Liver (tissue), 9 donors: ENCODE measurements around the gene RPH3AL. TPM values are rescaled to one million over a fixed set of nuclear protein-coding genes. Genes with fewer than 3 reads are reported as not detected.

Experiments
- DNase-seq: peaks from one replicate; pipeline ENCODE4 v3.0.0-alpha.2; 2017; ENCODE audit warnings: low spot score
- H3K27ac ChIP-seq, 2 donors: one replicate each; pipeline ENCODE4 v1.7.0; 2013; ENCODE audit warnings: inconsistent platforms in 2 of 2, low read length in 2 of 2, control low read depth in 1 of 2, low read depth in 1 of 2, mild to moderate bottlenecking in 1 of 2
- H3K27me3 ChIP-seq, 4 donors: one replicate each; pipeline versions ENCODE4 v1.6.1 to v1.7.0; 2013; ENCODE audit warnings: low read length in 3 of 4, inconsistent platforms in 1 of 4, mild to moderate bottlenecking in 1 of 4, moderate library complexity in 1 of 4; ENCODE audit not compliant: control insufficient read depth in 4 of 4, insufficient read depth in 4 of 4
- H3K36me3 ChIP-seq, 4 donors: one replicate each; pipeline versions ENCODE4 v1.6.1 to v1.7.0; 2013; ENCODE audit warnings: low read length in 3 of 4, mild to moderate bottlenecking in 3 of 4, low read depth in 1 of 4, moderate library complexity in 1 of 4; ENCODE audit not compliant: control insufficient read depth in 4 of 4, insufficient read depth in 3 of 4
- H3K4me1 ChIP-seq, 4 donors: one replicate each; pipeline versions ENCODE4 v1.6.1 to v1.7.0; 2013; ENCODE audit warnings: low read length in 3 of 4, mild to moderate bottlenecking in 3 of 4, moderate library complexity in 1 of 4; ENCODE audit not compliant: control insufficient read depth in 4 of 4, insufficient read depth in 4 of 4
- H3K4me3 ChIP-seq, 3 donors: one replicate each; pipeline versions ENCODE4 v1.6.1 to v1.7.0; 2013; ENCODE audit warnings: low read length in 3 of 3, control low read depth in 1 of 3, low read depth in 1 of 3, mild to moderate bottlenecking in 1 of 3
- H3K9ac ChIP-seq, 2 donors: one replicate each; pipeline ENCODE4 v1.7.0; 2013; ENCODE audit warnings: low read length in 2 of 2, mild to moderate bottlenecking in 2 of 2, moderate library complexity in 2 of 2, control low read depth in 1 of 2, low read depth in 1 of 2
- H3K9me3 ChIP-seq, 4 donors: one replicate each; pipeline versions ENCODE4 v1.6.1 to v1.7.0; 2013; ENCODE audit warnings: low read length in 3 of 4; ENCODE audit not compliant: control insufficient read depth in 4 of 4
- ATF3 ChIP-seq: IDR thresholded peaks from 2 replicates; pipeline ENCODE4 v1.6.1; 2016; ENCODE audit warnings: antibody characterized with exemption
- EGR1 ChIP-seq, 2 donors: IDR thresholded peaks; 2 replicates each; pipeline ENCODE4 v1.6.1; 2016 to 2018; ENCODE audit warnings: antibody characterized with exemption in 2 of 2, low read depth in 2 of 2
- FOXA1 ChIP-seq: IDR thresholded peaks from 2 replicates; pipeline ENCODE4 v1.6.1; 2016; ENCODE audit warnings: antibody characterized with exemption
- FOXA2 ChIP-seq: IDR thresholded peaks from 2 replicates; pipeline ENCODE4 v1.6.1; 2016; ENCODE audit warnings: antibody characterized with exemption
- GABPA ChIP-seq, 2 donors: IDR thresholded peaks in 1 of 2; conservative IDR thresholded peaks in 1 of 2; 2 replicates each; pipeline ENCODE4 v1.6.1; 2016; ENCODE audit warnings: antibody characterized with exemption in 2 of 2, mild to moderate bottlenecking in 1 of 2, moderate library complexity in 1 of 2
- HNF4A ChIP-seq, 2 donors: conservative IDR thresholded peaks; 2 replicates each; pipeline ENCODE4 v1.6.1; 2016; ENCODE audit warnings: antibody characterized with exemption in 2 of 2, mild to moderate bottlenecking in 2 of 2
- HNF4G ChIP-seq: IDR thresholded peaks from 2 replicates; pipeline ENCODE4 v1.6.1; 2016; ENCODE audit warnings: antibody characterized with exemption
- JUND ChIP-seq, 2 donors: IDR thresholded peaks; 2 replicates each; pipeline ENCODE4 v1.6.1; 2016; ENCODE audit warnings: antibody characterized with exemption in 2 of 2
- NR2F2 ChIP-seq: IDR thresholded peaks from 2 replicates; pipeline ENCODE4 v1.6.1; 2016; ENCODE audit warnings: antibody characterized with exemption
- RAD21 ChIP-seq, 2 donors: IDR thresholded peaks; 2 replicates each; pipeline ENCODE4 v1.6.1; 2016; ENCODE audit warnings: antibody characterized with exemption in 2 of 2, mild to moderate bottlenecking in 2 of 2
- REST ChIP-seq: IDR thresholded peaks from 2 replicates; pipeline ENCODE4 v1.6.1; 2016; ENCODE audit warnings: antibody characterized with exemption, mild to moderate bottlenecking
- SP1 ChIP-seq: IDR thresholded peaks from 2 replicates; pipeline ENCODE4 v1.6.1; 2018; ENCODE audit warnings: antibody characterized with exemption, mild to moderate bottlenecking
- TAF1 ChIP-seq: conservative IDR thresholded peaks from 2 replicates; pipeline ENCODE4 v1.6.1; 2016; ENCODE audit warnings: antibody characterized with exemption, mild to moderate bottlenecking
- YY1 ChIP-seq: IDR thresholded peaks from 2 replicates; pipeline ENCODE4 v1.6.1; 2016; ENCODE audit warnings: antibody characterized with exemption, mild to moderate bottlenecking
- WGBS: extraction: QIAGEN DNeasy Blood & Tissue Kit; methylation state at CpG from one replicate; pipeline ENCODE4 v1.1.7; 2013; 5-methylcytosine and 5-hydroxymethylcytosine counted together
- polyA plus RNA-seq, 2 donors: library from polyadenylated mRNA; stranded (reverse) in 1 of 2; unstranded in 1 of 2; fragments of 200-250 nt in 1 of 2; fragments of >200 nt in 1 of 2; fragmentation: Nextera tagmentation in 1 of 2; extraction: Ambion mirVana in 1 of 2; gene quantifications; one replicate each; pipeline versions ENCODE4 v1.2.1 to v1.2.3, GENCODE V29; 2013 to 2015
- total RNA-seq, 2 donors: library from RNA; depleted of rRNA; stranded (reverse); fragments of >200 nt; gene quantifications; one replicate each; pipeline ENCODE4 v1.2.3, GENCODE V29; 2014
- TF ChIP-seq, protein P1 (sequence below): IDR thresholded peaks from 2 replicates; pipeline ENCODE4 v1.6.1; 2016; ENCODE audit warnings: antibody characterized with exemption
- TF ChIP-seq, protein P2 (sequence below): fragments of 150-350 bp; IDR thresholded peaks from 2 replicates; pipeline ENCODE4 v1.5.1; 2017; ENCODE audit warnings: improper control_type of control experiment, low read depth, low read length; ENCODE audit not compliant: missing input control
- donor health status: healthy.
- donor health status: healthy.
- donor health status: healthy.
- donor health status: healthy.
- donor health status: healthy.

The RPH3AL gene
- total and polyA plus RNA-seq, 4 donors: 8.5 to 52.5 (median 13.9) TPM

DNA sequence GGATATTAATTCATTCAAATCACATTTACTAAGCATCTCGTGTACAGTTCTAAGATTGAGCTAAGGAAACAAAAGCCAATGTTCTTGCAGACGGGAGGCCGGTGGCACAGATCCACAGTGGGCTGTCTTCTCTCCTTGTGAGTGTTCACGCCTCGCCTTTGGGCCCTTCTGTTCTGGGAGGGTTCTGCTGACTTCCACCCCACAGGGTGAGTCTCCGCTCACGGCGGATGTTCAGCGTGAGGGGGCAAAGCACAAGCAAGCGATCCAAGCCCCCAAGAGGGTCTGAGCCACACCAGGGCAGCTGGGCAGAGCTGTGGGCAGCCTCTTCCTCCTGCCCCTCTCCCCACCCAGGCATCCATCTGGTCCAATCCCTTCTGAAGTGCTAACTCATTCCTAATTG is 86.9 kb downstream of the RPH3AL start:
- DNase-seq: no peak
- Histone ChIP-seq H3K9me3 (no peaks in the 10 kb centered on the region), H3K4me1 (no peaks in the 10 kb centered on the region), H3K36me3 (peaks cover 0 to 13% (median 5%) of the 10 kb centered on the region in 4 donors), H3K27me3 (no peaks in the 10 kb centered on the region), H3K4me3 (no peak overlapping the region), H3K27ac (no peak overlapping the region), H3K9ac (no peak overlapping the region)
- TF ChIP-seq, protein P1, sequence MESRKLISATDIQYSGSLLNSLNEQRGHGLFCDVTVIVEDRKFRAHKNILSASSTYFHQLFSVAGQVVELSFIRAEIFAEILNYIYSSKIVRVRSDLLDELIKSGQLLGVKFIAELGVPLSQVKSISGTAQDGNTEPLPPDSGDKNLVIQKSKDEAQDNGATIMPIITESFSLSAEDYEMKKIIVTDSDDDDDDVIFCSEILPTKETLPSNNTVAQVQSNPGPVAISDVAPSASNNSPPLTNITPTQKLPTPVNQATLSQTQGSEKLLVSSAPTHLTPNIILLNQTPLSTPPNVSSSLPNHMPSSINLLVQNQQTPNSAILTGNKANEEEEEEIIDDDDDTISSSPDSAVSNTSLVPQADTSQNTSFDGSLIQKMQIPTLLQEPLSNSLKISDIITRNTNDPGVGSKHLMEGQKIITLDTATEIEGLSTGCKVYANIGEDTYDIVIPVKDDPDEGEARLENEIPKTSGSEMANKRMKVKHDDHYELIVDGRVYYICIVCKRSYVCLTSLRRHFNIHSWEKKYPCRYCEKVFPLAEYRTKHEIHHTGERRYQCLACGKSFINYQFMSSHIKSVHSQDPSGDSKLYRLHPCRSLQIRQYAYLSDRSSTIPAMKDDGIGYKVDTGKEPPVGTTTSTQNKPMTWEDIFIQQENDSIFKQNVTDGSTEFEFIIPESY: no peak
- no peak for TF ChIP-seq FOXA1
- TF ChIP-seq, protein P2, sequence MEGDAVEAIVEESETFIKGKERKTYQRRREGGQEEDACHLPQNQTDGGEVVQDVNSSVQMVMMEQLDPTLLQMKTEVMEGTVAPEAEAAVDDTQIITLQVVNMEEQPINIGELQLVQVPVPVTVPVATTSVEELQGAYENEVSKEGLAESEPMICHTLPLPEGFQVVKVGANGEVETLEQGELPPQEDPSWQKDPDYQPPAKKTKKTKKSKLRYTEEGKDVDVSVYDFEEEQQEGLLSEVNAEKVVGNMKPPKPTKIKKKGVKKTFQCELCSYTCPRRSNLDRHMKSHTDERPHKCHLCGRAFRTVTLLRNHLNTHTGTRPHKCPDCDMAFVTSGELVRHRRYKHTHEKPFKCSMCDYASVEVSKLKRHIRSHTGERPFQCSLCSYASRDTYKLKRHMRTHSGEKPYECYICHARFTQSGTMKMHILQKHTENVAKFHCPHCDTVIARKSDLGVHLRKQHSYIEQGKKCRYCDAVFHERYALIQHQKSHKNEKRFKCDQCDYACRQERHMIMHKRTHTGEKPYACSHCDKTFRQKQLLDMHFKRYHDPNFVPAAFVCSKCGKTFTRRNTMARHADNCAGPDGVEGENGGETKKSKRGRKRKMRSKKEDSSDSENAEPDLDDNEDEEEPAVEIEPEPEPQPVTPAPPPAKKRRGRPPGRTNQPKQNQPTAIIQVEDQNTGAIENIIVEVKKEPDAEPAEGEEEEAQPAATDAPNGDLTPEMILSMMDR: no peak
- no peak for TF ChIP-seq GABPA (IDR thresholded peaks at IDR 0.05 in 1 of 2, conservative IDR thresholded peaks at IDR 0.05 in 1 of 2)
- no peak for TF ChIP-seq YY1
- no peak for TF ChIP-seq RAD21 (IDR thresholded peaks at IDR 0.05)
- WGBS: 83% methylated on average over 10 of the region's 10 CpGs

GRCh38 chr17:263773-264172 is 88.8 kb downstream of the RPH3AL start:
- TF ChIP-seq HNF4G (no peak), TAF1 (no peak), FOXA1 (no peak), GABPA (IDR thresholded peaks at IDR 0.05 in 1 of 2, conservative IDR thresholded peaks at IDR 0.05 in 1 of 2) (no peak), YY1 (no peak), ATF3 (no peak), EGR1 (IDR thresholded peaks at IDR 0.05; ENCODE audit: low read depth in 2 of 2) (no peak), SP1 (no peak)
- TF ChIP-seq, protein P1: no peak
- H3K27me3 ChIP-seq: no peaks in the 10 kb centered on the region
- no peak for DNase-seq
- H3K36me3 ChIP-seq: peaks cover 0 to 10% (median 3%) of the 10 kb centered on the region in 4 donors
- no peak overlapping the region for H3K4me3 ChIP-seq
- no peak overlapping the region for H3K9ac ChIP-seq
- no peaks in the 10 kb centered on the region for H3K4me1 ChIP-seq
- no peak overlapping the region for H3K27ac ChIP-seq
- no peaks in the 10 kb centered on the region for H3K9me3 ChIP-seq
- WGBS: 96% methylated on average over 24 of the region's 24 CpGs

DNA sequence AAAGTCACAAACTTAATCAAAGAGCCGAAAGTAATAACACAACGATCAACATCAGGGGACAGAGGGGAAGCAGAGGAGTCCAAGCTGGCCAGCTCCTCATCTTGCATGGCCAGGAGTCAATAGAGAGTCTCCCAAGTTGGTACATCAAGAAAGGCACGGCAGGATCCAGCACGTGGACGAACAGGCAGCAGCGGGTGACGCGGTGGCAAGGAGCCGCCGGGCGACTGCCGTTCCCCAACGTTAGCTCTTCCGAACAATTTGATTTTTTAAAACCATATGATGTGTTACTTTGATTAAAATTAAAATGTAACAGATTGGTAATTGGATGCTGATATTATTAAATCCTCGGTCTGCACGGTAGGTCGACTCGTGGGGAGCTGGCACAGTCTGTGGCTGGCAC is 89.3 kb downstream of the RPH3AL start:
- no peak overlapping the region for H3K9ac ChIP-seq
- H3K36me3 ChIP-seq: peaks cover 0 to 10% (median 3%) of the 10 kb centered on the region in 4 donors
- H3K4me1 ChIP-seq: no peaks in the 10 kb centered on the region
- H3K4me3 ChIP-seq: no peak overlapping the region
- no peak overlapping the region for H3K27ac ChIP-seq
- H3K27me3 ChIP-seq: no peaks in the 10 kb centered on the region
- WGBS: 97% methylated on average over 18 of the region's 18 CpGs
- no peak for DNase-seq
- H3K9me3 ChIP-seq: no peaks in the 10 kb centered on the region
- TF ChIP-seq NR2F2: no peak
- TF ChIP-seq, protein P2: no peak
- no peak for TF ChIP-seq REST
- TF ChIP-seq HNF4A (conservative IDR thresholded peaks at IDR 0.05): no peak
- TF ChIP-seq FOXA1: no peak
- TF ChIP-seq JUND (IDR thresholded peaks at IDR 0.05): no peak
- TF ChIP-seq GABPA (IDR thresholded peaks at IDR 0.05 in 1 of 2, conservative IDR thresholded peaks at IDR 0.05 in 1 of 2): no peak
- no peak for TF ChIP-seq FOXA2
